Measurements from ENCODE around the gene PLS3.
"Not testable (repeated sequence)": the region's sequence is repeated elsewhere in the genome, so short reads cannot be mapped to it uniquely, and the experiment has no call there.

GRCh38 chrX:115644397-115644796 lies 83.4 kb downstream of the PLS3 start:
- not testable (repeated sequence) for TF ChIP-seq CTCF, POLR2A (IDR thresholded peaks at IDR 0.05)

Data from breast epithelium (tissue), 3 donors.